GM21786 (cell line): ENCODE measurements around the gene IL20.

Experiments
- ATAC-seq: cut with Tn5 transposase; IDR thresholded peaks from one replicate; pipeline ENCODE4 v1.9.1; 2021; ENCODE audit not compliant: unreplicated experiment

IL20 gene, protein sequence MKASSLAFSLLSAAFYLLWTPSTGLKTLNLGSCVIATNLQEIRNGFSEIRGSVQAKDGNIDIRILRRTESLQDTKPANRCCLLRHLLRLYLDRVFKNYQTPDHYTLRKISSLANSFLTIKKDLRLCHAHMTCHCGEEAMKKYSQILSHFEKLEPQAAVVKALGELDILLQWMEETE

DNA sequence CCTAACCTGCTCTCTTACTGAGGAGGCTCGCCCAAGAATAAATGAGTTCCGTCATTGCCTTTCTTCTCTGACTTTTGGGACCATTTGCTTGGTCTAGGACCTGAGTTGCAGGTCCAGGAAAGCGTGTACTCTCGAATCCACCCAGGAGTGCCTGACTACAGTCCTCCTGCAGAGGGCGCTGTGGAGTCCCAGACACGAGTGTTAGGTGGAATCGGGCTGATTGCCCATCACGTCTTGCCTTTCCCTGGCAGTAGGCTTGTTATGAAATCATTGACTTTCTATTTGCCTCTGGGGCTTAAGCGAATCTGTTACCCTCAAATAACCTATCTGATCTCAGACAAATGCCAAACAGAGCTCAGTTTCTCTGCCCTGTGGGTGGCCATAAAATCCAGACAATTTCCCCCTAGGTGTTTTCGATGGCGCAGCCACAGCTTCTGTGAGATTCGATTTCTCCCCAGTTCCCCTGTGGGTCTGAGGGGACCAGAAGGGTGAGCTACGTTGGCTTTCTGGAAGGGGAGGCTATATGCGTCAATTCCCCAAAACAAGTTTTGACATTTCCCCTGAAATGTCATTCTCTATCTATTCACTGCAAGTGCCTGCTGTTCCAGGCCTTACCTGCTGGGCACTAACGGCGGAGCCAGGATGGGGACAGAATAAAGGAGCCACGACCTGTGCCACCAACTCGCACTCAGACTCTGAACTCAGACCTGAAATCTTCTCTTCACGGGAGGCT is at the start of gene IL20:
Gene IL20, plus strand, starts transcription at position 685 of the 733 bp plus-strand sequence. CDS start 230 bp downstream, outside the sequence.
- no peak for ATAC-seq

DNA sequence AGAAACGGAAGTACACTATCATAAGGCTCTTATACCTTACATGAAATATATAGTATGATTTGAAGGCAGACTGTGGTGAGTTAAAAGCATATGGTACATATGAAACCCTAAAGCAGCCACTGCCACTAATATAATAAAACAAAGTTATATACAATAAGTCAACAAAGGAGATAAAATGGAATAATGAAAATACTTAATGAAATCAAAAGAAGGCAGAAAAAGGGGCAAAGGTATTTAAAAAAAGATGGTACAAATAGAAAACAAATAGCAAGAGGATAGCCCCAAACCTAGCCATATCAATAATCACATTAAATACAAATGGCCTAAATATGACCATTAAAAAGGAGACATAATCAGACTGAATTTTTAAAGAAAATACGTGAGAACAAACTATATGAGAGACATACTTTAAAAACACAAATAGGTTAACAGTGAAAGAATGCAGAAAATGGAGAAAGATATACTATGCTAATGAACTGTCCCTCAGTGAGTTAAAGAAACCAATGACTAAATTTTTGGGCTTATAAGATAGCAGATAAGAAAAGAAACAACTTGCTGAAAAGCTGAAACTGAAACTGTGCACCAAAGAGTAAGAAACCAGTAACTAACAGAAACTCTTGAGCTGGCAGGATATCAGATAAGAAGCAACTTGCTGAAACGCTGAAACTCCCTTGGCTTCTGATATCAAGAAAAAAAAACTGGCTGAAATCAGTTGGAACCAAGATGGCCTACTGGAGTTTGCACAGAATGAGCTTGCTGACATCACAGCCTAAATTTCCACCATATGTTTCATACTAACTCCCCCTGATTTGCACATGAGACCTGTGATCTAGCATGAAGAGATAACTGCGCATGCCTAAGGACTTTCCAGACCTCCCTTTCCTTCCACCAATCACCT is 48.8 kb upstream of the IL20 start:
- ATAC-seq, result peak; percentile 75

DNA sequence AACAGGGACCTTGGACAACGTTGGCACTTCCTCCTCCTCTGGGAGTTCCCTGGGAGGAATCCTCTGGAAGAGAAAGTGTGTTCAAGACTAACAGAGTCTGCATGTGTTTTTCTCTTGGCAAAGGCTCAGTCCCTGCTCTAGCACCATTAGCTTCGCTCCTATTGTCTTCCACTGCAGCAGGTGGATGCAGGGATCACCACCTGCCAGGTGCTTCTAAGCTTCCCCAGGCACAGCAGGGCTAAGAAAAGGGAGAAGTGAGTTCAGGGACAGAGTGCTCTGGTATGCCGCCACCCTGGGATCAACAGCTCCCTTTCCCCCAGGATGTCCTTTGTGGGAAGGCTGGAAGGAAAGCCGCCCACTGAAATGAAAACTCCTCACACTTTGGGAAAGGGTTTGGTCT is 43.9 kb upstream of the IL20 start:
- no peak for ATAC-seq

DNA sequence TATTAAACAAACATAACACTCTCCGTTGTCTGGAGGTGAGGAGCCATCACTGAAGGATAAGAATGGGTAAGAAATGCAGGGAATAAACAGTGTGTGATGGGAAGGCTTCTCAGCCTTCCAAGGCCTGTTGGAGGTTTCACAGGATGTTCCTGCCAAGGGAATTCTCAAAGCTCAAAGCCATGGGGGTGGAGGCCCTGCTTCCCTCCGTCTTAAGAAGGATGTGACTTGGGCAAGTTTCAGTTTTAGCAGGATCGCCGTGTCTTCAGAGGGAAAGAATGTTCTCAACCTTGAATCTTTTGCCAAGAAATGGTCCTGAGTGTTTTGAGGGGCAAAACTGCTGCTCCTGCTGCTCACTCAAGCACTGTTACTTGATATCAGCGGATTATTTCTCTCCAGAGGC is 41.7 kb upstream of the IL20 start:
- no peak for ATAC-seq

DNA sequence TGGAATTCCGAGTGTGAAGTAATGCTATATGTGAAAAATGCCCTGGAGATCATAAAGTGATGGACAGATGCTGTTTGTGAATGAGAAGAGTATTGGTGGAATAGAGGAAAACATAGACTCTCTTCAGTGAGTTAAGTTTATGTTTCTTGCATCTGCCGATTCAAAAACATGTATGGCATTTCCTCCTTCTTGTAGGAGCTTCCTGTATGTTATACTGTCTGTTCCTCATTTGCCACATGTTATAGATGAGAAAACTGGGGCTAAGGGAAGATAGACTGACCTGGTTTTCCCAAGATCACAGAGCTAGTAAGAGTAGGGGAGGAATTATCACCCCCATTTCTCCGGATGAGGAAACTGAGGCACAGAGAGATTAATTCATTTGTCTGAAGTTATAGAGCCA is 41.1 kb upstream of the IL20 start:
- no peak for ATAC-seq

DNA sequence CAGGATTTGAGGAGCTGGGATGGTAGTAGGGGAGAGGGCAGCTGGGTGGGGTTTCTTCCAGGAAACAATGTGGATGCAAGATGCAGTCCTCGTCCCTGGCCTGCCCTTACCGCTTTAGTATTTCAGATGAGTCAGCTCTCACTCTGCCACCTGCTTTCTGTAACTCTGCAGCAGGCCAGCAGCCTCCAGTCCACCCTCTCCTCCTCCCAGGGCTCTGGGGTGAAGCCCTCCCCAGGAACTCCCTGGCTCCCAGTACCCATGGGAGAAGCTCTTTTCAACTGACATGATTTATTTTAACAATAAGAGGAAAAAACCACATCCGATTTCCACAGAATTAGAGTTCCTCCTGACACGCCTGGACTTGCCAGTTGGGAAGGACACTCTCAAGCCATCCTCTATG is 39.0 kb upstream of the IL20 start:
- ATAC-seq, result no peak

DNA sequence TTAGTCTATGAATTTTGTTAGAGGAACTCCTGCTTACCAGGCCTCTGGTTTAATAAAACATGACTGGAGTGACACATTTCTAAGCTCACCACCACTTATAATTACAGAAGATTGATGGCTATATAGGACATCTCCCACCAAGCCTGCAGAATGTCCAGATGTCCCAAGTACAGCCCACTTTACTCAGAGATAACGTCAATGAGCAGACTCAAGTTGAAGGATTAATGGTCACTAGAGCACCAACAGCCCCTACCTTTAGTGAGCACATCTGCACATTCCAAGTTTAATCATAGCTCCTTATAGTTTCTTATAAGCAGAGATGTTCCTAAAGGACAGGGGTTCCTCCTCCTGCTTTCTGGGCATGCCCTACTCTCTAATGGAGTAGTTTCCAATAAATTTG is 37.4 kb upstream of the IL20 start:
- ATAC-seq, result no peak

DNA sequence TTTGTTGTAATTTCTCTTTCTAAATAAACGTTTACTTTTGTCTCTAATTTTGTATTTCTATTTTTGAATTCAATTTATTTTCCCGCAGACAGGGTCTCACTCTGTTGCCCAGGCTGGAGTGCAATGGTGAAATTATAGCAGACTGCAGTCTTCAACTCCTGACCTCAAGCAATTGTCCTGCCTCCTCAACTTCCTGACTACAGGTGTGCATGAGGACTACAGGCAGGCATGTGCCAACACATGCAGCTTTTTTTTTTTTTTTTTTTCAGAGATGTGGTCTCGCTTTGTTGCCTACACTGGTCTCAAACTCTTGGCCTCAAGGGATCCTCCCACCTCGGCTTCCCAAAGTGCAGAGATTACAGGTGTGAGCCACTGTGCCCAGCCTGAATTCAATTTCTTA is 36.7 kb upstream of the IL20 start:
- no peak for ATAC-seq

DNA sequence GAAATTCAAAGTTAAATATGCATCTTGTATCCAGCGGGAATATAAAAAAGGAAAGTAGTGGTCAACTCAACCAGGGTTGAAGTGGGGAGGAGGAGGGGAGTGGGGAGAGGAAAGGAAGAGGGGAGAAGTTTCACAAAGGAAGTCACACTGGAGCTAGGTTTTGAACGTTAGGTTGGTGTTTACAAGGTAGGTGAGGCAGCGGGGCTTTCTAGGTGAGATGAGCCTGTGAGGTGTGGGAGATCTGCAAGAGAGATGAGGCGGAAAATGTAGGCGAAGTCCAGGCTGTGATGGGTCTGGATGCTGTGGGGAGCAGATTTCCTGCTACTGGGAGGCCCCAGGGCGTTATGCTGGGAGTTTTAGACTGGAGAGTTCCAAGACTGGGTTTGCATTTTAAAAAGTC is 36.1 kb upstream of the IL20 start:
- ATAC-seq, result no peak

DNA sequence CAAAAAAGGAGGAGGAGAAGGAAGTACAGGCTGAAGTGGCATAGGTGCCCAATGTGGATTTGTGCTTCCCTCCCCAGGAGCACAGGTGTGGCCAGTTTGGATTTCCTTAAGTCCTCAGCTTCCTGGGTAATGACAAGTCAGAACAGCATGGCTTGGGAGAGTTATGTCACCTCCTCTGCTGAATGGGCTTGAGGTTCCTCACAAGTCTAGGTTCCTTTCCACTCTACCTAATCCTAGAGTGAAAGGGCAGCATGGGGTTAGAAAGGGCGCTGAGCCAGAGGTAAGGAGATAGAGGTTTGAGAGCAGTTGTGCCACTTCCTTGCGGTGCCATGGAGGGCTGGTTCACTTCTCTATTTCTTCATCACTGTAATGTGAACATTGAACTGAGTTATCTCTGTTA is 35.5 kb upstream of the IL20 start:
- no peak for ATAC-seq

DNA sequence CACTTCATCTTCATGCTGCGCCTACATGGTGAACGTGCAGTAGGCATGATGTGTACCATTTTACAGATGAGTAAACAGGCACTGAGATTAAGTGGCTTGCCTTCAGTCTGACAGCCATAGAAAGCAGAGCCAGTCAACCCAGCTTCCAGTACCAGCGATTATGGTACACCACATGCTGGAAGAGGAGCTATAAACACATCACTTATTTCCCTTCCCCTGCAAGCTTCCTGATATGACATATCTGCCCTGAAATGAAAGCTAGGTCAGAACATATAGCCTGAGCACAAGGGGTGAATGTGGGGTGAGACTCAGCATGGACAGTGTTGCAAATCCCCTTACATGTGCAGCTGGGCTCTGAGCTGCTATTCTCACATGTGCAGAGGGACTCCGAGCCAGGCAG is 33.8 kb upstream of the IL20 start:
- no peak for ATAC-seq

DNA sequence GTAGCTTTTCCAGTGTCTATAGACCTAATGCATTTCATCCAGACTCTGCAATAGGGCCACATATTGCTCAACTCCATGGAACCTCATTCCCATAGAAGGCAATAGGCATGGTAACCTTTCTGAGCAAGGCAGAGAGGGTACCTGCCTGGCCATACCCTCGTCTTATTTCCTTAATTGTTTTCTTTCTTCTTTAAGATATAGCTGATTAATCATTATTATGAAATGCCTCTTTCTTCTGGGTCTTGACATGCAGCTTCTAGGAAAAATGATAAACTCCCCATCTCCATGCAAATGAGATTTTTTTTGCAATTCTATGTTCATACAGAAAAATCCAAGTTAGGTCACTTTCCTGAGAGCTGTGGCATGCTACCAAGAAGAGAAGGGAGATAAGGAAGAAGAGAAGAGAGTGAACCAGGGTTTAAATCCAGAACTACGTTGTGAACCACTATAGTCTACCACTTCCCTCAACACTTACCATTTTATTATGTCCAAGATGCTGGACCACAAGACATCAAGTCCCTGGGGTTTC is 33.0 kb upstream of the IL20 start:
- no peak for ATAC-seq

DNA sequence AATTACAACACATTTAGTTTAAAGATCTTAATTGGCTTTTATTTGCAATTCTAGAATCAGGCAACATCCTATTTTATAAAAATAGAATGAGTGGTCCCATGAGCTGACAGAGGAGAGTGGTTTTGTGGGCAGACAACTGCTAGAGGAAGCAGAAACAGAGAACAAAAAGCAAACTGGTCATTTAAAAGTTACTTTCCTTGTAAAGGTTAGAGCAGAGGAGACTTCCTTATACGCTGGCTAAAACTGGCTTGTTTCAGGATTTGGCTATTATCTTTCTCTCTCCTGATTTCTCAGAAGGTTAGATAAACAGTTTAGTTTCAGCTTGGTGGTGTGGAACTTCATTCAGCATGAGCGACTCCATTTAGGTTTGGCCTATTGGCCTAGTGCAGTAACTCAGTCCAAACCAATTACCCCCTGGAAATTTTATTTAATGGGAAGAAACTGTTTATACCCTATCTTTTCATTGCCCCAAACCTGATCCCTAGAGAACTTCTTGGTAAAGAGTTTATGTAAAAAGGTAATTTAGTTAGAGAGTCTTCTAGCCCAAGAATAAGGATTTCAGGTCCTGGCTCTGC is 32.2 kb upstream of the IL20 start:
- no peak for ATAC-seq

DNA sequence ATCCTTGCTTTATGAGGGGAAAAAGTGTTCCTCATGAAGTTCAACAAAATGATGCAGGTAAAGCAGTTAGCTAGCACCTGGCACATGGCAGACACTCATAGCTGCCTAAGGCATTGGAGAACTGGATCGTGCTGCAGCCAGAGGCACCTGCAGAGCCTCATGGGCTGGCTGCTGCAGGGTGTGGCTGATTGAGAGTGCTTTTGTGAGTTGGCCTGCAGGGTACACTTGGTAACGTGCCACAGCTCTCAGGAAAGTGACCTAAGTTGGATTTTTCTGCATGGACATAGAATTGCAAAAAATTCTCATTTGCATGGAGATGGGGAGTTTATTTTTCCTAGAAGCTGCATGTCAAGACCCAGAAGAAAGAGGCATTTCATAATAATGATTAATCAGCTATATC is 31.6 kb upstream of the IL20 start:
- no peak for ATAC-seq

DNA sequence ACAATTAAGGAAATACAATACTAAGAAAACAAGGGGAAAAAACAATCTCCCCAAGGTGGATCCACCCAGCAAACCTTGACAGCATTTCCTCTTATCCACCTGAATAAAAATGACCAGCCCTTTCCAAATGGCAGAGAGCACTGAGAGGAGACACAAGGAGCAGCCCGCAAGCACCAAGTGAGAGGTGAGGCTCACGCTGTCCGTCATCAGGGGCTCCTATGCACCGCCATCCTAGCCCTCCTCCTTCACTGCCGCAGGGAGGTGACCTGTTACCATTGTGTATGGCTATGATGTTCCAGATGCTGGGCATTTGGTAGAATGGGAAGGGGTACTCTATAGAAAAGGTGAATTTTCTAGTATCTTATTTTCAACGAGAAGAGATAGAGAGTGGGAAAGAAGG is 31.2 kb upstream of the IL20 start:
- ATAC-seq, result no peak

DNA sequence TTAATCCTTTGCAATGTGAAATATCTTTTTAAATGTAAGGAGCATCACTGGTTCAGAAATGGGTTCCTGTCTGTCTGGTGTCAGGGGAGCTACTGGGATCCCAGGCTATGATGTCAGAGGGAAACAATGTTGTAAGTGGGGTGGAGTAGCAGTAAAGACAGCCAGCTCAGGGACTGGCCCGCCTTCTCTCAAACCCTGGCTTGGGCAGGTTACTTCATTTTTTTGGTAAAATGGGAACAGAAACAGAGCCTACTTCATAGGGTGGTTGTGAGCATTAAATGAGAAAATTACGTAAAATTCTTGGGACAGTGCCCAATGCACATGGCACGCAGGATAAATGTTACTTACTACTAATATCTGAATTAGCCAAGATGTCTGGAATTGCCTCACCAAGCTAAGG is 30.7 kb upstream of the IL20 start:
- no peak for ATAC-seq

DNA sequence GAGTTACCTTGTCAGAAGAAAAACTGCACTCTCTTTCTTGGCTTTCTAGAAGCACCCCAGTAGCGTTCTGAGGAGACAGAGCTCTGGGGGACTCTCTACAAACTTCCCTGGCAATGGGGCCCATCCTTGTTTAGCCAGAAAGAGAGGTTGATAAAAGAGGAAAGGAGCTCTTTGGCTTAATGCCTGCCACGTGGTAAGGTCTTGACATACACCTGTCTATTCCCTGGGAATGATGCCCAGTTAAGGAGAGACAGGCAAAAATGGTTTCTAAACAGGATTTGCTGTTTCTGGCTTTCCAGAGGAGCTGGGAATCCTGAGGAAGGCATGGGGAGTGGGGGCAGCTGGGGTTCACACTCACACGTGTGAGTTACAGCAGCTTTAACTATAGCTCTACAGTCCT is 30.2 kb upstream of the IL20 start:
- no peak for ATAC-seq

DNA sequence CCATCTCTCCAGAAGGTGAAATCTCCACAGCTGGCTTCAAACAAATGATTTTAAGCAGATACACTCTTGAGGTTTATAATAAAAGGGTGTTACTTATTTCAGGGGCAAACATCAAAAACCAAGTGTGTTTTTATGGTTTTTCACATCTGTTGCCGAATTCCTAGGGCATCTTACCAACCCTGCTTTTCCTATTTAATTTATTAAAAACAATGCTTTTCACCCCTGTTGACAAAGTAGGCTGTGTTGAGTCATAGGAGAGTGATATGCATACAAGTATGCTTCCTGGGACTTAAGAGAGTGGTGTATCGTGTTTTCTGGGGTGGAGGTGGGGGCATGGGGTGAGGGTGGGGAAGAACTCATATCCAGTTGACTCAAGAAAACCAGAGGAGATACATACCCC is 29.3 kb upstream of the IL20 start:
- no peak for ATAC-seq

DNA sequence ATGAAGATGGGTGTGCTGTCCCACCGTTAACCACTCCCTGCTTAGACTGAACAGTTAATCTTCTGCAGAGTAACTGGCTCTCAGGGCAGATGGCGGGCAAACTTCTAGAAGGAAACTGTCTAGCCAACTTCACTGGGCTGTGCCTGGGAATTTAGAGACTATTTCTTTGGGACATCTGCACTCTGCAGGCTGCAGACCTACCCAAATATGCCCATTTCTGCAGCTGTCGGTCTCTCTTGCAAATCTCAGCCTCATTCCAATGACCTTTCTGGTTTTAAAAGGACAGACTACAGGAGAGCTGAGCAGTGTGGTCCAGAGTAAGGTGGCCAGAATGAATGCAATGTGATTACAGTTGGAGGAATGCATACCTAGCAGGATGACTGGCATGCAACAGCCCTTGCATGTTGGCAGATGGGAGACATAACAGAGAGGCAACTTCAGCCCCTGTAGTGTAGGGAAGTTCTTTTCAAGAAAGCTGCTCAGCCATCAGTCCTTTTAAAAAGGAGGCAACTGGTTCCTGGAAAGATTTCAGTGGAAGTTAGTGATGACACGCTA is 26.3 kb upstream of the IL20 start:
- no peak for ATAC-seq

DNA sequence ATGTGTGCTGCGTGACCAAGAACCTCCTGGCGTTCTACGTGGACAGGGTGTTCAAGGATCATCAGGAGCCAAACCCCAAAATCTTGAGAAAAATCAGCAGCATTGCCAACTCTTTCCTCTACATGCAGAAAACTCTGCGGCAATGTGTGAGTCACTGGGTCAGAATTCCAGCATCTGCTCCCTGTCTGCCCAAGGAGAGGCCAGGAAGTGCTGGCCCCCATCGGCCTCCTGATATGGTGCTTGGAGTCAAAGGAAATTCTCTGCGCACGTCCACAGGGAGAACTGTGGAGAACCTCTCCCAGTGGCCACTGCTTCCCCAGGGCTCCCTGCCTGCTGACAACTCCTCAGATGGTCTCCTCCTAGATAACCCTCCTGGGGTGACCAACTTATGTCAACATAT is 25.6 kb upstream of the IL20 start:
- no peak for ATAC-seq
